ENCODE measurements around the gene ZBED1. TPM values are rescaled to one million over a fixed set of nuclear protein-coding genes. Genes with fewer than 3 reads are reported as not detected.

Gene ZBED1
- total and polyA plus RNA-seq, 7 donors, result 18.6 to 67.9 (median 37.6) TPM

DNA sequence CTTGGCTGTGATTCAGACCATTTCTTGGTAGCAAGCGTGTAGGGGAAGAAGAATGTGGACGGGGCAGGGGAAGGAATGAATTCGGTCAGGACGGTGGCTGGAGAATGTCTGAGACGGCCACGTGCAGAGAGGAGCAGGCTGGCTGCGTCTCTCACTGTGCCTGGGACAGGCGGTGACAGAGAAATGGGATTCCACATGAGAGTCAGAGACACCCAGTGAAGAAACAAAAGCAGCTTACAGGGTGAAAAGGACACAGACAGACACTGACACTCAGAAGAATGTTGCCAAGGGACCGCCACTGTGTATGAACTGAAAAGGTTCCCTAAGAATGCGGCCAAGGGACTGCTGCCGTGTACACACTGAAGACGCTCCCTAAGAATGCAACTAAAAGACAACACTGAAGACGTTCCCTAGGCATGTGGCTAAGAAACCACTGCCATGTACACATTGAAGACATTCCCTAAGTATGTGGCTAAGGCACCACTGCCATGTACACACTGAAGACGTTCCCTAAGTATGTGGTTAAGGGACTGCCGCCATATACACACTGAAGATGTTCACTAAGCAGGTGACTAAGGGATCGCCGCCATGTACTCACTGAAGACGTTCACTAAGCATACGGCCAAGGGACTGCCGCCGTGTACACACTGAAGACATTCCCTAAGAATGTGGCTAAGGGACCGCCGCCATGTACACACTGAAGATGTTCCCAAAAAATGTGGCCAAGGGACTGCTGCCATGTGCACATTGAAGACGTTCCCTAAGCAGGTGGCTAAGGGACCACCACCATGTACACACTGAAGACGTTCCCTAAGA, 49.1 kb downstream of the ZBED1 start:
- peak in 1 of 4 donors; percentile 62 for ATAC-seq
- Histone ChIP-seq H3K4me1 (no peaks in the 10 kb centered on the region), H3K27ac (no peak overlapping the region), H3K36me3 (ENCODE audit: insufficient read depth in 1 of 2, low read depth in 1 of 2) (no peaks in the 10 kb centered on the region), H3K27me3 (ENCODE audit: insufficient read depth in 3 of 3, low read length in 2 of 3) (no peaks in the 10 kb centered on the region), H3K4me3 (no peak overlapping the region), H3K9me3 (no peaks in the 10 kb centered on the region)
- TF ChIP-seq, protein P1, sequence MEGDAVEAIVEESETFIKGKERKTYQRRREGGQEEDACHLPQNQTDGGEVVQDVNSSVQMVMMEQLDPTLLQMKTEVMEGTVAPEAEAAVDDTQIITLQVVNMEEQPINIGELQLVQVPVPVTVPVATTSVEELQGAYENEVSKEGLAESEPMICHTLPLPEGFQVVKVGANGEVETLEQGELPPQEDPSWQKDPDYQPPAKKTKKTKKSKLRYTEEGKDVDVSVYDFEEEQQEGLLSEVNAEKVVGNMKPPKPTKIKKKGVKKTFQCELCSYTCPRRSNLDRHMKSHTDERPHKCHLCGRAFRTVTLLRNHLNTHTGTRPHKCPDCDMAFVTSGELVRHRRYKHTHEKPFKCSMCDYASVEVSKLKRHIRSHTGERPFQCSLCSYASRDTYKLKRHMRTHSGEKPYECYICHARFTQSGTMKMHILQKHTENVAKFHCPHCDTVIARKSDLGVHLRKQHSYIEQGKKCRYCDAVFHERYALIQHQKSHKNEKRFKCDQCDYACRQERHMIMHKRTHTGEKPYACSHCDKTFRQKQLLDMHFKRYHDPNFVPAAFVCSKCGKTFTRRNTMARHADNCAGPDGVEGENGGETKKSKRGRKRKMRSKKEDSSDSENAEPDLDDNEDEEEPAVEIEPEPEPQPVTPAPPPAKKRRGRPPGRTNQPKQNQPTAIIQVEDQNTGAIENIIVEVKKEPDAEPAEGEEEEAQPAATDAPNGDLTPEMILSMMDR (IDR thresholded peaks at IDR 0.05), result no peak
- 73 to 77% (median 73%) methylated on average over 25 of the region's 25 CpGs for WGBS, 3 donors
- DNase-seq, result no peak
- intact Hi-C loops (cut with DNase I), result no loop called here

DNA sequence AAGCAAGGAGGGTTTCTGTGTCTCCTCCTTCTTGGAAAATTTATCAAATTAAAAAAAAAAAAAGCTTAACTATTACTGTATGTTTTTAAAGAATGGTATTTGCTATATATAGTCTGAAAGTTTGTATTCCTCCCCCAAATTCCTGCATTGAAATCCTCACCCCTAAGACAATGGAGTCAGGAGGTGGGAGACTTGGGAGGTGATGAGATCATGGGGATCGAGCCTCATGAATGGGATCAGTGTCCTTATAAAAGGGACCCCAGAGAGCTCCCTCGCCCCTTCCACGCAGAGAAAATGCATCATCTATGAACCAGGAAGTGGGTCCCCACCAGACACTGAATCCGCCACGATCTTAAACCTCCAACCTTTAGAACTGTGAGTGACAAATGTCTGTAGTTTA, 50.1 kb downstream of the ZBED1 start:
- intact Hi-C loops (cut with DNase I), result no loop called here
- no peak for ATAC-seq
- no peaks in the 10 kb centered on the region for H3K9me3 ChIP-seq
- DNase-seq, result no peak
- H3K27ac ChIP-seq, result no peak overlapping the region
- no peak overlapping the region for H3K4me3 ChIP-seq
- no peaks in the 10 kb centered on the region for H3K27me3 ChIP-seq (ENCODE audit: insufficient read depth in 3 of 3, low read length in 2 of 3)
- 75 to 82% (median 77%) methylated on average over 5 of the region's 5 CpGs for WGBS, 3 donors
- no peaks in the 10 kb centered on the region for H3K4me1 ChIP-seq
- no peaks in the 10 kb centered on the region for H3K36me3 ChIP-seq (ENCODE audit: insufficient read depth in 1 of 2, low read depth in 1 of 2)
- TF ChIP-seq, protein P1 (IDR thresholded peaks at IDR 0.05), result no peak

DNA sequence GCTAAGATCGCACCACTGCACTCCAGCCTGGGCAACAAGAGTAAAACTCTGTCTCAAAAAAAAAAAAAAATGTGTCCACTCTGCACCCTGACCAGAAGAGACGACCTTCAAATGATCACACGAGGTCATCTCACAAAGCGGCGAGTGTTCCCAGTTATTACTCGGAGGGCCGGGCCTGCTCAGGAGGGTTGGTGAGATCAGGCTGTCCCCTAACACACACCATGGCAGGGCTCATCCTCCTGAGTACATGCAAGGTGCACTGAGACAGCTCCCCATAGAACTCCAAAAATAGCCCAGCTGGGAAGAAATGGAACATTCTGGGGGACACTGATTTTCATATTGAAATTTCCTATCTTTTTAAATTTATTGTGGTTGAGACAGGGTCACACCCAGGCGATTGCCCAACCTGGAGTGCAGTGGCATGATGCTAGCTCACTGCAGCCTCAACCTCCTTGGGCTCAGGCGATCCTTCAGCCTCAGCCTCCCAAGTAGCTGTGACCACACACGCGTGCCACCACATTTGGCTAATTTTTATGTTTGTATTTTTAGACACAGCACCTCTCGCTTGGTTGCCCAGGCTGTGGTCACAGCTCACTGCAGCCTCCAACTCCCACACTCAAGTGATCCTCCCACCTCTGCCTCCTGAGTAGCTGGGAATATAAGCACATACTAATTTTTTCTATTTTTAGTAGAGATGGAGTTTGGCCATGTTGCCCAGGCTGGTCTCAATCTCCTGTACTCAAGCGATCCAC, 51.5 kb downstream of the ZBED1 start:
- no peak for DNase-seq
- no peak overlapping the region for H3K27ac ChIP-seq
- H3K4me1 ChIP-seq, result no peaks in the 10 kb centered on the region
- no peak overlapping the region for H3K4me3 ChIP-seq
- no peaks in the 10 kb centered on the region for H3K9me3 ChIP-seq
- TF ChIP-seq, protein P1 (IDR thresholded peaks at IDR 0.05), result no peak
- WGBS, 3 donors, result 92 to 93% (median 93%) methylated on average over 13 of the region's 13 CpGs
- H3K27me3 ChIP-seq (ENCODE audit: insufficient read depth in 3 of 3, low read length in 2 of 3), result no peaks in the 10 kb centered on the region
- intact Hi-C loops (cut with DNase I), result no loop called here
- ATAC-seq, result no peak
- no peaks in the 10 kb centered on the region for H3K36me3 ChIP-seq (ENCODE audit: insufficient read depth in 1 of 2, low read depth in 1 of 2)

DNA sequence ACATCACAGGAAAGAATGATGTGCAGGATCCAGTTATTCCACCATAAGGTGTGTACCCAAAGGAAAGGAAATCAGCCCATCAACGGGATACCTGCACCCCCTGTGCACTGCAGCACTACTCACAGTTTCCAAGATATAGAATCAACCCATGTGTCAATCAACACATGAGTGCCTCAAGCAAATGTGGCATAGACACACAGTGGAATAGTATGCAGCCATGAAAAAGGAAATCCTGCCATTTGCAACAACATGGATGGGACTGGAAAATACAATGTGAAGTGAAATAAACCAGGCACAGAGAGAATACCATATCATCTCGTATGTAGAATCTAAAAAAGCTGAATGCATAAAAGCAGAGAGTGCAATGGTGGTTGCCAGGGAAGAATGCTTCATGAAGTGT, 53.3 kb downstream of the ZBED1 start:
- H3K27ac ChIP-seq, result no peak overlapping the region
- TF ChIP-seq, protein P1 (IDR thresholded peaks at IDR 0.05), result no peak
- no peaks in the 10 kb centered on the region for H3K27me3 ChIP-seq (ENCODE audit: insufficient read depth in 3 of 3, low read length in 2 of 3)
- no peak overlapping the region for H3K4me3 ChIP-seq
- H3K36me3 ChIP-seq (ENCODE audit: insufficient read depth in 1 of 2, low read depth in 1 of 2), result no peaks in the 10 kb centered on the region
- DNase-seq, result no peak
- no peaks in the 10 kb centered on the region for H3K4me1 ChIP-seq
- H3K9me3 ChIP-seq, result no peaks in the 10 kb centered on the region
- ATAC-seq, result no peak
- intact Hi-C loops (cut with DNase I), result no loop called here
- 95 to 99% (median 98%) methylated on average over 1 to 2 of the region's 2 CpGs for WGBS, 3 donors

All from psoas muscle (tissue), 8 donors.